GM19238 (cell line): ENCODE results near the gene RSBN1.
"Not testable (repeated sequence)": the region's sequence is repeated elsewhere in the genome, so short reads cannot be mapped to it uniquely, and the experiment has no call there.

Source experiments
- DNase-seq: peaks from one replicate; pipeline ENCODE4 v3.0.0; 2011; ENCODE audit warnings: low spot score; ENCODE audit not compliant: insufficient read length

RSBN1 gene

GRCh38 chr1:113745425-113745824 is 66.9 kb downstream of the RSBN1 start:
- DNase-seq: no peak

- DNase-seq: no peak
These were observed 68.2 kb downstream of the RSBN1 start for GRCh38 chr1:113744114-113744513.

DNA sequence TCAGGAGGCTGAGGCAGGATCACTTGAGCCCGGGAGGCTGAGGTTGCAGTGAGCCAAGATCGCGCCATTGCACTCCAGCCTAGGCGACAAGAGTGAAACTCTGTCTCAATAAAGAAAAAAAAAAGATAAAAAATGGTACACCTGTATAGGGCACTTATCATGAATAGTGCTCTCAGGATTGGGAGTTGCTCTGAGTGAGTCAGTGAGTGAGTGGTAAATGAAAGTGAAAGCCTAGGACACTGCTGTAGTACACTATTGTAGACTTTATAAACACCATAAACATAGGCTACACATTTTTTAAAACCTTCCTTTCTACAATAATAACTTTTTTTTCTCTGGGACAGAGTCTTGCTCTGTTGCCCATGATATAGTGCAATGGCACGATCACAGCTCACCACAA is 69.8 kb downstream of the RSBN1 start:
- DNase-seq: no peak

- DNase-seq: no peak
These were observed 77.8 kb downstream of the RSBN1 start for GRCh38 chr1:113734357-113735055.

GRCh38 chr1:113732802-113733201 is 79.5 kb downstream of the RSBN1 start:
- DNase-seq: no peak

GRCh38 chr1:113721010-113721409 is 91.3 kb downstream of the RSBN1 start:
- DNase-seq: no peak

DNA sequence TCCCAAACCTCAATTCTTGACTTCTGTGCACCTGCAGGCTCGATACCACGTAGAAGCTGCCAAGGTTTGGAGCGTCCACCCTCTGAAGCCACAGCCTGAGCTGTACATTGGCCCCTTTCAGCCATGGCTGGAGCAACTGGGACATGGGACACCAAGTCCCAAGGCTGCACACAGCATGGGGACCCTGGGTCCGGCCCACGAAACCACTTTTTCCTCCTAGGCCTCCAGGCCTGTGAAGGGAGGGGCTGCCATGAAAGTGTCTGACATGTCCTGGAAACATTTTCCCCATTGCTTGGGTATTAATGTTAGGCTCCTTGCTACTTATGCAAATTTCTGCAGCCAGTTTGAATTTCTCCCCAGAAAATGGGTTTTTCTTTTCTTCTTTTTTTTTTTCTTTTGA is 93.7 kb downstream of the RSBN1 start:
- DNase-seq: not testable (repeated sequence)

- DNase-seq: not testable (repeated sequence)
These were observed 94.8 kb downstream of the RSBN1 start for GRCh38 chr1:113717506-113717905.

GRCh38 chr1:113714606-113715269 is 97.5 kb downstream of the RSBN1 start:
- no peak for DNase-seq
